NB4 (cell line): ENCODE data around the gene RPP38.

Experiments
- DNase-seq: peaks from one replicate; pipeline ENCODE4 v3.0.0; 2010; ENCODE audit warnings: low read depth
- H3K4me3 ChIP-seq: one replicate; pipeline ENCODE4 v1.5.1; 2011; ENCODE audit warnings: mild to moderate bottlenecking, low read depth, low read length, moderate library complexity
- CTCF ChIP-seq: IDR thresholded peaks from one replicate; pipeline ENCODE4 v1.5.1; 2012; ENCODE audit warnings: low read depth, low read length
- MAX ChIP-seq: IDR thresholded peaks from 2 replicates; pipeline ENCODE4 v1.6.1; 2011; ENCODE audit warnings: low read depth, low read length
- MYC ChIP-seq: IDR thresholded peaks from 2 replicates; pipeline ENCODE4 v1.6.1; 2011; ENCODE audit warnings: low read depth, low read length
- POLR2A ChIP-seq: IDR thresholded peaks from 2 replicates; pipeline ENCODE4 v1.6.1; 2011; ENCODE audit warnings: mild to moderate bottlenecking; ENCODE audit not compliant: insufficient read length; ENCODE audit errors: extremely low read depth

RPP38 gene

GRCh38 chr10:15096661-15097010, 519 bp upstream of the RPP38 start:
- no peak for TF ChIP-seq CTCF
- no peak for TF ChIP-seq MAX
- no peak for TF ChIP-seq MYC
- TF ChIP-seq POLR2A, result no peak
- DNase-seq, result no peak
- H3K4me3 ChIP-seq, result peak overlapping the region; percentile 89

- TF ChIP-seq POLR2A (no peak), MYC (no peak), CTCF (no peak), MAX (no peak)
- DNase-seq, result no peak
- H3K4me3 ChIP-seq, result no peak overlapping the region
Measured at GRCh38 chr10:15099886-15100285, 2.7 kb downstream of the RPP38 start.

- no peak for DNase-seq
- TF ChIP-seq POLR2A (no peak), CTCF (no peak), MAX (no peak), MYC (no peak)
- no peak overlapping the region for H3K4me3 ChIP-seq
Measured at GRCh38 chr10:15103513-15103912, 6.4 kb downstream of the RPP38 start.

GRCh38 chr10:15106352-15107013, 9.3 kb downstream of the RPP38 start:
- H3K4me3 ChIP-seq, result no peak overlapping the region
- TF ChIP-seq CTCF (peak; percentile 77), MAX (no peak), POLR2A (no peak), MYC (no peak)
- peak; percentile 58 for DNase-seq

GRCh38 chr10:15112657-15113056, 15.5 kb downstream of the RPP38 start:
- TF ChIP-seq MAX (no peak), POLR2A (no peak), MYC (no peak), CTCF (no peak)
- peak; percentile 4 for DNase-seq
- no peak overlapping the region for H3K4me3 ChIP-seq
